Hematopoietic multipotent progenitor cell treated with erythropoietin and hydrocortisone succinate and interleukin-3 and kit ligand, for 8 days (in vitro differentiated cells): ENCODE results near the gene ALPG.
"Not testable (repeated sequence)": the region's sequence is repeated elsewhere in the genome, so short reads cannot be mapped to it uniquely, and the experiment has no call there.

Source experiments
- DNase-seq: peaks from one replicate; pipeline ENCODE4 v3.0.0-alpha.2; 2015

ALPG gene

GRCh38 chr2:232377841-232378734 lies 28.6 kb upstream of the ALPG start:
- DNase-seq, result no peak

DNA sequence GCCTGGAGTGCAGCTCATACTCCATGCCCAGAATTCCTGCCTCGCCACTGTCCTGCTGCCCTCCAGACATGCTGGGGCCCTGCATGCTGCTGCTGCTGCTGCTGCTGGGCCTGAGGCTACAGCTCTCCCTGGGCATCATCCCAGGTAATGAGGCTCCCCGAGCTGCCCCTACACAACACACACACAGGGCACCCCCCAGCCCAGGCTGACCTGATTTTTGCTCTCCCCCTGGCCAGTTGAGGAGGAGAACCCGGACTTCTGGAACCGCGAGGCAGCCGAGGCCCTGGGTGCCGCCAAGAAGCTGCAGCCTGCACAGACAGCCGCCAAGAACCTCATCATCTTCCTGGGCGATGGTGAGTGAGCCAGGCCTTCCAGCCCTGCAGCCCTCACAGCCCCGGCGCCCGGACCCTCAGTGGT lies 27.9 kb upstream of the ALPG start, which contains the start of gene ALPP:
Gene ALPP, plus strand, starts transcription at position 17 of the 417 bp plus-strand sequence. Its CDS starts 52 bp downstream, at position 69.
- DNase-seq, result not testable (repeated sequence)

GRCh38 chr2:232379610-232380590 lies 26.7 kb upstream of the ALPG start:
- not testable (repeated sequence) for DNase-seq

DNA sequence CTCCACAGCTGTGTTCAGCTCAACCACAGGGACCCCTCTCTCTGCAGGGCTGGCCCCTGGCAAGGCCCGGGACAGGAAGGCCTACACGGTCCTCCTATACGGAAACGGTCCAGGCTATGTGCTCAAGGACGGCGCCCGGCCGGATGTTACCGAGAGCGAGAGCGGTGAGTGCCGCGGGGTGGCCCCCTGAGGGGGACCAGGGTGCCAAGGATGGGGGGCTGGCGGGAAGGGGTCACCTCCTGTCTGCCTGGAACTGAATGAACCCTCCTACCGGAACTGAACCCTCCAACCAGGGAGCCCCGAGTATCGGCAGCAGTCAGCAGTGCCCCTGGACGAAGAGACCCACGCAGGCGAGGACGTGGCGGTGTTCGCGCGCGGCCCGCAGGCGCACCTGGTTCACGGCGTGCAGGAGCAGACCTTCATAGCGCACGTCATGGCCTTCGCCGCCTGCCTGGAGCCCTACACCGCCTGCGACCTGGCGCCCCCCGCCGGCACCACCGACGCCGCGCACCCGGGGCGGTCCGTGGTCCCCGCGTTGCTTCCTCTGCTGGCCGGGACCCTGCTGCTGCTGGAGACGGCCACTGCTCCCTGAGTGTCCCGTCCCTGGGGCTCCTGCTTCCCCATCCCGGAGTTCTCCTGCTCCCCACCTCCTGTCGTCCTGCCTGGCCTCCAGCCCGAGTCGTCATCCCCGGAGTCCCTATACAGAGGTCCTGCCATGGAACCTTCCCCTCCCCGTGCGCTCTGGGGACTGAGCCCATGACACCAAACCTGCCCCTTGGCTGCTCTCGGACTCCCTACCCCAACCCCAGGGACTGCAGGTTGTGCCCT lies 25.2 kb upstream of the ALPG start:
- not testable (repeated sequence) for DNase-seq

GRCh38 chr2:232382331-232383225 lies 24.1 kb upstream of the ALPG start:
- no peak for DNase-seq

DNA sequence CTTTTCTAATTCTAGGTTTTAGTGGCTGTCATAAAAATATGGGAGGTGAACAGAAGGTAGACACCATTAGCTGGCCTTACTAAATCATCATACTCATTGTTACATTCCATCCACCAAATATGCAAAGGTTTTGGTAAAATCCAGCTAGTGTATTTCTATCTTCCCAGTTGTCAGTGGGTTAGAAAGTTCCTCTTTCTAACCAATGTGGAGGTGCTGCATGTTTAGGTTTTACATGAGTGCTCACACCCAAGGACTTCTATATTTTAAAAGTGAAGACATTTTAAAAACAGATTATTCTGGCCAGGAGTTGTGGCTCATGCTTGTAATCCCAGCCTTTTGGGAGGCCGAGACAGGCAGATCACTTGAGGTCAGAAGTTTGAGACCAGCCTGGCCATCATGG lies 22.2 kb upstream of the ALPG start:
- DNase-seq, result no peak

DNA sequence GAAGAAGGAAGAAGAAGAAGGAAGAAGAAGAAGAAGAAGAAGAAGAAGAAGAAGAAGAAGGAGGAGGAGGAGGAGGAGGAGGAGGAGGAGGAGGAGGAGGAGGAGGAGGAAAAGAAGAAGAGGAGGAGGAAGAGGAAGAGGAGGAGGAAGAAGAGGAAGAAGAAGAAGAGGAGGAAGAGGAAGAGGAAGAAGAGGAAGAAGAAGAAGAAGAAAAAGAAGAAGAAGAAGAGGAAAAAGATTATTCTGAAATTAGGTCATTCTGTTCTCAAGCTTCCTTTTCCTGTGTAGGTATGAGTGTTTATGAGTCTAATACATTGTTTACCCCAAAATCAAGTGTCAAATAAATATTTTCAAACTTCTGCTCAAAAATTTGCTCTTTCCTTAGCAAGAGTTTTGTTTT lies 21.6 kb upstream of the ALPG start:
- not testable (repeated sequence) for DNase-seq

DNA sequence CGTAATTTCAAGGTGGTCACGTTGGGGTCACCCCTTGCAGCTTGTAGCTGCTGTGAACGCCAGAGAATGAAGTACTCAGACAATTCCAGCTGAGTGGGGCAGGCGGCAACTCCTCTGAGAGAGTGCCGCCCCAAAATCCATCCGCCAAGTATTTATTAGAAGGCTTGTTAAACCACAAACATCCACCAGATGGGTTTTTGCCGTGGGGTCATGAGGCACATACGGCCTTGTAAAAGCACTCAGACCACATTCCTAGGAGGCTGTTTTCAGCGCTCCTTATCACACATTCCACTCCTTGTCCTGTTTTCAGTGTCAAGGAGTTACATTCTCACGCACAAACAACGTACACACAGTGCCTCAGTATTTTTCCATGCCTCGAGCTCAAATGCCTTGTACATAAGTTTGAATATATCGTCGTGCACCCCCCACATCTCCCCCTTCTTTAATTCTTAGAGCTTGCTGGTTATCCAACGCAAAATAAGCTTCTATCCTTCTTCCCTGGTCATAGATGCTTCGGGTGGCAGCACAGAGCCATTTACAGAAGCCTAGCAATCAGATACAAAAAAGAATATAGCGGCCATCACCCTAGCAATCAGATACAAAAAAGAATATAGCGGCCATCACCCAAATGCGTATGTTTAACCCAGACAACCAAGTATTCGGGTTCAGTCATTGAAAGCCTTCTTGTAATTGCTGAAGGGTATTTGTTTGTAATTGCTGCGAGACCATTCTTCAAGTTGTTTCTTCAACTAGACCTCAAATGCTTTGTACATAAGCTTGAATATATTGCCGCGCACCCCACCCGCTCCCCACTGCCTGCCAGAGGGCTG lies 20.8 kb upstream of the ALPG start:
- no peak for DNase-seq

- DNase-seq, result no peak
These were observed 20.2 kb upstream of the ALPG start for GRCh38 chr2:232386490-232386739.

GRCh38 chr2:232386740-232387450 lies 19.7 kb upstream of the ALPG start:
- no peak for DNase-seq

GRCh38 chr2:232387451-232388171 lies 19.0 kb upstream of the ALPG start:
- no peak for DNase-seq

DNA sequence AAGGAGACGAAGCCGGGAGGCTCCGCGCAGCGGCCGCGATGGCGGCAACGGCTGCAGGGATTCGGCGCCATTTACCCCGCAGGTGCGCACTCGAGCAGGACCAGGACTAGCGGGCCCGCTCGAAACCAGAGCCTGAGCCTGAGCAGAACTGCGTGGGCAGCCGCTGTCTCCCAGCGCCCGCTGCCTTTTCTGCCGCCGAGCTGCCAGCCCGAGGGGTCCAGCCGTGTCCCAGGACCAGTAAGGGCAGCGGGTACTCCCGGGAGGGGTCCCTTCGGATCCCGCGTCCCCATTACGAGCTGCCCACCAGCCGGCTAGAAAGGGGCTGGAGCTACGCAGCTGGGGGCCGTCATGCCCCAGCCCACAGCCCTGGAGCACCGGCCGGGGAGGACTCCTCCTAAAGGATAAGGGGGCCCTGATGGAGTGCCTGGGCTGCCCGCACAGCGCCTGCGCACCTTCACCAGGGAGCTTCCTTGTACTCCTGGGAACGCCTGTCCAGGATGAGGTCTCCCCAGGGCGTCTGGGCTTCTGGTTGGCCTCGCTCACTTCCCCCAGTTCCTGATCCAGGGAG lies 18.2 kb upstream of the ALPG start:
- no peak for DNase-seq

DNA sequence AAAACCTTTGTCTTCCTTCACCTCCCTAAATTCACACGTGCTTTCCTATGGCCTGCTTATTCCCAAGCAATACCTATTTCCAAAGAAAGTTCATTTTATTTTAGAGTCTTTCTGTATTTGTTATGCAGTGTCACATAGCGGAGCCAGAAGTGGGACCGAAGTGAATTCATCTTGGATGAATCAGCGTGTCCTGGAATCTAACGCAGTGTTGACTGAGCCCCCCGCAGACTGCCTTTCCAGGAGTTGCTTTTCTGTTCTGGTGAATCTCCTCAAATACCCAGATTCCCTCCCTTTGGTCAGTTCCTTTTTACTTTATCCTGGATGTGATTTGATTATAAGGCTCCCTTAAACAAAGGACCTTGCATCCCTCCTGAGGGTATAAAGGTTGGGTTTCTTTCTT lies 17.3 kb upstream of the ALPG start:
- DNase-seq, result no peak

- no peak for DNase-seq
These were observed 16.0 kb upstream of the ALPG start for GRCh38 chr2:232390661-232391060.

DNA sequence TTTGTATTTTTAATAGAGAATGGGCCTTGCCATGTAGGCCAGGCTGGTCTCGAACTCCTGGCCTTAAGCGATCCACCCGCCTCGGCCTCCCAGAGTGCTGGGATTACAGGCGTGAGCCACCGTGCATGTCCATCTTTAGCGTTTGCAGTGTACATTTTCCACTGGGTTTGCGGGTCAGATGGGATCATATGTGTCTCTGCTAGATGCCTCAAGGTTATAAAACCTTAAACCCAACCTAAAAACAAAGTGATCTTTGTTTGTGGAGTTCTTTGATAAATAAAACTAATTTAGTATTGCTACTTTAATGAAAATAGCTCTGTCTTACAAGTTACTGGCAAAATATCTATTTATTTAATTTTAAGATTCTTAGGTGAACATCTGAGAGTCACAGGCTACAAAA lies 13.1 kb upstream of the ALPG start:
- no peak for DNase-seq

DNA sequence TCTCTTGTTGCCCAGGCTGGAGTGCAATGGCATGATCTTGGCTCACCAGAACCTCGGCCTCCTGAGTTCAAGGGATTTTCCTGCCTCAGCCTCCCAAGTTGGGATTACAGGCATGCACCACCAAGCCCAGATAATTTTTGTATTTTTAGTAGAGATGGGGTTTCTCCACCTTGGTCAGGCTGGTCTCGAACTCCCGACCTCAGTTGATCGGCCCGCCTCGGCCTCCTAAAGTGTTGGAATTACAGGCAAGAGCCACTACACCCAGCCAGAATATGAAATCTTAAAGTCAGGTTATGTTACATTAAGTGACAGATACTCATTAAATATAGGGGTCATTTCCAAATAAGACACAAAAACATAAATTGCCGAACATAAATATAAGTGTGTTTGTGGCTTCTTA lies 12.2 kb upstream of the ALPG start:
- not testable (repeated sequence) for DNase-seq

DNA sequence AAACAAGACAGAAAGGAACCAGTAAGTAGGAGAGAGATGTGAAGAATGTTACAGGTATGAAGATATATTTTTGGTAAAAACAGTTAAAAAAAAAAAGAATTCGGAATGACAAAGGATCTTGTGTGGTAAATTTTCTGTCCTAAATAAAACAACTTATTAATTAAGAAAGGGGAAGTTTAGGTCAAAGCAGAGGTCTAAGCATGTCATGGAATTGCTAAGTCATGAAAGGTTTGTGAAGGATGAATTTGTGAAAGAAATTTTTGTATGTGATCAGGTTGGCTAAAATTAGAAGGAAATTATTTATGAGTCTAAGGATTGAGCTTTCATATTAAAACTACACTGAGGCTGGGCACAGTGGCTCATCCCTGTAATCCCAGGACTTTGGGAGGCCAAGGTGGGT lies 11.1 kb upstream of the ALPG start:
- no peak for DNase-seq

- DNase-seq, result no peak
These were observed 10.0 kb upstream of the ALPG start for GRCh38 chr2:232396683-232397082.
